GM12878 (cell line): ENCODE results near the gene FCER1G. TPM values are rescaled to one million over a fixed set of nuclear protein-coding genes. Genes with fewer than 3 reads are reported as not detected.
A peak's percentile ranks its signal among the peaks of the same experiment; 100 is the strongest.

Experiments used
- ATAC-seq: fragments of 200-7000 bp; cut with Tn5 transposase; 3 replicates; pipeline ENCODE4 v1.9.1; 2020; ENCODE audit warnings: mild to moderate bottlenecking, moderate library complexity
- BruUV-seq: library from RNA; stranded (reverse); fragments of 400-500 nt; replicated peaks from 2 replicates; lab custom pipeline; 2021; lab: Mats Ljungman, UMichigan
- CTCF ChIA-PET: fragments of 300-600 bp; sonication (Branson Sonifier 250); formaldehyde crosslinking; extraction: SDS; loops from one replicate; lab custom pipeline; 2021; ENCODE audit warnings: inconsistent platforms; lab: Yijun Ruan, JAX
- POLR2A ChIA-PET: fragments of 350-600 bp; formaldehyde crosslinking; extraction: SDS; loops from one replicate; lab custom pipeline; 2021; ENCODE audit warnings: inconsistent platforms; lab: Charles Lee
- RAD21 ChIA-PET: fragments of 300-600 bp; sonication (Branson Sonifier 250); formaldehyde crosslinking; loops from one replicate; lab custom pipeline; 2023; ENCODE audit warnings: antibody characterized with exemption; ENCODE audit not compliant: unreplicated experiment; lab: Charles Lee
- SMC1A ChIA-PET: fragments of 300-600 bp; sonication (Branson Sonifier 250); formaldehyde crosslinking; loops from one replicate; lab custom pipeline; 2023; ENCODE audit not compliant: unreplicated experiment, uncharacterized antibody; lab: Charles Lee
- DNase-seq: peaks from one replicate; pipeline ENCODE4 v3.0.0-alpha.2; 2011; ENCODE audit warnings: low read depth, low spot score
- FAIRE-seq: peaks from 3 replicates; lab custom pipeline; 2011; peaks lifted over from hg19 to GRCh38; lab: Jason Lieb, UNC
- H2AFZ ChIP-seq: 2 replicates; pipeline ENCODE4 v1.6.0; 2011; ENCODE audit warnings: low read depth, low read length, control low read depth; ENCODE audit not compliant: control insufficient read depth
- H3K27ac ChIP-seq: 2 replicates; pipeline ENCODE4 v1.5.1; 2011; ENCODE audit warnings: control low read depth; ENCODE audit not compliant: control insufficient read depth, insufficient read depth
- H3K27me3 ChIP-seq, 2 experiments: replicated peaks in 1 of 2; 2 replicates each; pipeline versions ENCODE4 v1.6.0 to v1.6.1; 2011; ENCODE audit warnings: low read length in 1 of 2; ENCODE audit not compliant: control insufficient read depth in 2 of 2, insufficient read depth in 2 of 2
- H3K36me3 ChIP-seq, 2 experiments: 2 replicates each; pipeline ENCODE4 v1.5.1; 2011; ENCODE audit warnings: low read length in 1 of 2; ENCODE audit not compliant: control insufficient read depth in 2 of 2, insufficient read depth in 2 of 2
- H3K4me1 ChIP-seq: 2 replicates; pipeline ENCODE4 v1.6.1; 2011; ENCODE audit warnings: mild to moderate bottlenecking, low read length, moderate library complexity, mixed read lengths; ENCODE audit not compliant: control insufficient read depth, insufficient read depth
- H3K4me2 ChIP-seq: 2 replicates; pipeline ENCODE4 v1.6.0; 2011; ENCODE audit warnings: control low read depth; ENCODE audit not compliant: control insufficient read depth, insufficient read depth
- H3K4me3 ChIP-seq: fragments of 200-600 bp; sonication (generic); 2 replicates; pipeline ENCODE4 v1.5.1; 2016
- H3K79me2 ChIP-seq: 2 replicates; pipeline ENCODE4 v1.6.0; 2011; ENCODE audit warnings: low read length; ENCODE audit not compliant: control insufficient read depth, insufficient read depth
- H3K9ac ChIP-seq: 2 replicates; pipeline ENCODE4 v1.8.0; 2011; ENCODE audit warnings: low read length, control low read depth, mixed read lengths; ENCODE audit not compliant: control insufficient read depth, insufficient read depth
- H3K9me3 ChIP-seq: replicated peaks from 3 replicates; pipeline ENCODE4 v1.5.1; 2011; ENCODE audit warnings: mild to moderate bottlenecking, low read length; ENCODE audit not compliant: control insufficient read depth, insufficient read depth
- H4K20me1 ChIP-seq: 2 replicates; pipeline ENCODE4 v1.6.0; 2011; ENCODE audit not compliant: control insufficient read depth, insufficient read depth
- CREB1 ChIP-seq: IDR thresholded peaks from 2 replicates; pipeline ENCODE4 v1.6.1; 2012; ENCODE audit warnings: low read depth, mild to moderate bottlenecking, inconsistent platforms
- CREM ChIP-seq: IDR thresholded peaks from 2 replicates; pipeline ENCODE4 v1.6.1; 2014; ENCODE audit warnings: antibody characterized with exemption, low read depth
- GABPA ChIP-seq: IDR thresholded peaks from 2 replicates; pipeline ENCODE4 v1.6.1; 2014; ENCODE audit warnings: antibody characterized with exemption, low read depth, mild to moderate bottlenecking, inconsistent platforms
- HDGF ChIP-seq: fragments of 450-650 bp; IDR thresholded peaks from 2 replicates; pipeline ENCODE4 v1.6.1; 2016; ENCODE audit warnings: antibody characterized with exemption
- KLF5 ChIP-seq: fragments of 450-650 bp; IDR thresholded peaks from 2 replicates; pipeline ENCODE4 v1.6.1; 2014; ENCODE audit warnings: mild to moderate bottlenecking; ENCODE audit not compliant: partially characterized antibody
- MLLT1 ChIP-seq: fragments of 450-650 bp; IDR thresholded peaks from 2 replicates; pipeline ENCODE4 v1.6.1; 2016; ENCODE audit warnings: mild to moderate bottlenecking
- NBN ChIP-seq: fragments of 450-650 bp; IDR thresholded peaks from 2 replicates; pipeline ENCODE4 v1.6.1; 2016
- NR2F1 ChIP-seq: fragments of 450-650 bp; conservative IDR thresholded peaks from 2 replicates; pipeline ENCODE4 v1.6.1; 2017; ENCODE audit warnings: mild to moderate bottlenecking
- POU2F2 ChIP-seq: IDR thresholded peaks from 3 replicates; pipeline ENCODE4 v1.6.1; 2011; ENCODE audit warnings: low read depth, mild to moderate bottlenecking, low read length, borderline replicate concordance
- RB1 ChIP-seq: fragments of 450-650 bp; formaldehyde crosslinking; IDR thresholded peaks from 2 replicates; pipeline ENCODE4 v1.6.1; 2017; ENCODE audit warnings: mild to moderate bottlenecking, borderline replicate concordance
- SREBF1 ChIP-seq: IDR thresholded peaks from 2 replicates; pipeline ENCODE4 v1.6.1; 2012; ENCODE audit warnings: mild to moderate bottlenecking, low read length
- STAT3 ChIP-seq: IDR thresholded peaks from 2 replicates; pipeline ENCODE4 v1.6.1; 2011; ENCODE audit warnings: low read depth, low read length, improper control_type of control experiment
- WGBS: methylation state at CpG from one replicate; pipeline ENCODE4 v1.1.6; 2016; ENCODE audit warnings: low lambda C conversion rate; ENCODE audit not compliant: insufficient replicate concordance, insufficient coverage; ENCODE audit errors: missing lambda C conversion rate; 5-methylcytosine and 5-hydroxymethylcytosine counted together
- in situ Hi-C: fragments of 300-500 bp; cut with MboI; formaldehyde crosslinking; loops from 9 replicates; pipeline ENCODE4 v1.14.3; 2018; ENCODE audit warnings: mixed read lengths
- intact Hi-C: fragments of 100-400 bp; cut with micrococcal nuclease; formaldehyde crosslinking; loops from one replicate; pipeline ENCODE4 v1.14.2; 2022; ENCODE audit not compliant: unreplicated experiment
- polyA plus RNA-seq, 11 experiments: library from polyadenylated mRNA; depleted of rRNA in 4 of 11; unstranded in 6 of 11; stranded (reverse) in 5 of 11; fragments of >200 nt; fragmentation: Nextera tagmentation in 4 of 11; fragmentation: Illumina TruSeq in 1 of 11; extraction: Ambion mirVana in 4 of 11; extraction: Trizol in 1 of 11; gene quantifications; 1 replicate in 1 of 11; 2 replicates in 10 of 11; pipeline versions ENCODE4 v1.2.1 to v1.2.3, GENCODE V29; 2011 to 2016; ENCODE audit warnings: inconsistent platforms in 2 of 11, missing spikeins in 2 of 11, low read depth in 1 of 11
- total RNA-seq, 4 experiments: library from RNA; depleted of rRNA in 3 of 4; stranded (reverse); fragments of >200 nt in 3 of 4; fragmentation: Illumina TruSeq in 1 of 4; extraction: Trizol in 1 of 4; gene quantifications; 2 replicates each; pipeline versions ENCODE4 v1.2.1 to v1.2.3, GENCODE V29; 2013 to 2021
- TF ChIP-seq, protein P1 (sequence below): IDR thresholded peaks from 2 replicates; pipeline ENCODE4 v1.6.1; 2011; ENCODE audit warnings: mild to moderate bottlenecking, low read depth, low read length, moderate library complexity; ENCODE audit not compliant: insufficient replicate concordance
- TF ChIP-seq, protein P2 (sequence below): IDR thresholded peaks from 2 replicates; pipeline ENCODE4 v1.6.1; 2011; ENCODE audit warnings: low read depth, low read length, improper control_type of control experiment, borderline replicate concordance
- TF ChIP-seq, protein P3 (sequence below): fragments of 450-650 bp; IDR thresholded peaks from 2 replicates; pipeline ENCODE4 v1.6.1; 2016; ENCODE audit warnings: mild to moderate bottlenecking

Gene FCER1G
- total and polyA plus RNA-seq, 10 of the 15 experiments (the other 5 are each of a cell fraction or from before 2014, with no cell fraction given), result 0.40 to 1.9 (median 0.89) TPM

DNA sequence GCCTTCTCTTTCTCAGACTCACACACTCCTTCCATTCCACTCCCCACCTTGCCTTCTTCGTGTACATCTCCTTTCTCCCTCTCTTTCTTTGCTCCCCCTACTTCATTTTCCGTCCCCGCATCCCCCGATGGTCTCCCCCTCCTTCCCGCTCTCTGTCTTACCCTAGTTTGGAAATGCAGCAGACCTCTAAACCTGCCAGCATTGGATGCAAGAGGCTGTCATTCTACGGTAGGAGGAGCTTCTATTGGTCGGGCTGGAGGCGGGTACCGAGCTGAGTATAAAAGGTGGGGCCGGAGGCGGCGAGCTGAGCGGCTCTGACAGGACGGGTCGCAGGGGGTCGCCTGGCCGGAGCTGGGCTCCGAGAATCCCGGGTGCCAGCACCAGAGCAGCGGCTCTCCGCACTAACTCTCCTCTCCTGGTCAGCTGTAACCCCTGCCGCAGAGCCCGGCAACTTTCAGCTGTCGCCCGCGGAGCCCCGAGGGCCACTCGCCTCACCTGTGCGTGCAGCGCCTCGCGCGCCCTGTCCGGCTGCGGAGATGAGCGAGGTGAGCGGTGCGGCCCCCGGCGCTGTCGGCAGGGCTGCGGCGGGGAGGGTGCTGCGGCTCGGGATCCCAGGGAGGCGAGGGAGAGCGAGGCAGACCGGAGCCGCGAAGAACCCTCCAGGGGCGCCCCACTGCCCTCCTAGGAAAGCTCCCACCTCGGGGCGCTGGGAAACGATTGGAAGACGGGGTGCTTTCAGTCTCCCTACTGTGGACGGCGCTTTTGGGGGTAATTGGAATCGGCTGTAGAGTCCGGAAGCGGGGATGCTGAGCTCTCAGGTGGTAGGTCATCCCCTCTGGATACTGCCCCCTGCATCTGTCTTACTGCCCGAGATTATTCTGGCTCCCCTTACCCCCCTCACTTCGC is 43.6 kb downstream of the FCER1G start, which contains the start of gene PCP4L1:
Gene PCP4L1 (plus strand): TSS at position 307 of the 906 bp plus-strand sequence. CDS start 230 bp downstream, at position 537.
- POLR2A ChIA-PET, result interaction anchor here (1.1 to 1.6 kb wide), 2 partner anchors 53 to 93 kb away, joined by 3 to 4 read pairs; partner anchors contain the start of gene PPOX
- WGBS, result 41% methylated on average over 62 of the region's 62 CpGs
- RAD21 ChIA-PET, result interaction anchor here (1.8 kb wide), 1 partner anchor 33 kb away, joined by 6 read pairs; the partner anchor contains the start of gene TOMM40L
- peak; percentile 39; the same call in 1 of the 2 replicates for TF ChIP-seq NBN
- TF ChIP-seq, protein P1, sequence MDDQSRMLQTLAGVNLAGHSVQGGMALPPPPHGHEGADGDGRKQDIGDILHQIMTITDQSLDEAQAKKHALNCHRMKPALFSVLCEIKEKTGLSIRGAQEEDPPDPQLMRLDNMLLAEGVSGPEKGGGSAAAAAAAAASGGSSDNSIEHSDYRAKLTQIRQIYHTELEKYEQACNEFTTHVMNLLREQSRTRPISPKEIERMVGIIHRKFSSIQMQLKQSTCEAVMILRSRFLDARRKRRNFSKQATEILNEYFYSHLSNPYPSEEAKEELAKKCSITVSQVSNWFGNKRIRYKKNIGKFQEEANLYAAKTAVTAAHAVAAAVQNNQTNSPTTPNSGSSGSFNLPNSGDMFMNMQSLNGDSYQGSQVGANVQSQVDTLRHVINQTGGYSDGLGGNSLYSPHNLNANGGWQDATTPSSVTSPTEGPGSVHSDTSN, result peak; percentile 93
- no peak for TF ChIP-seq CREB1
- no peak for TF ChIP-seq STAT3
- no peak for TF ChIP-seq NR2F1
- TF ChIP-seq, protein P2, sequence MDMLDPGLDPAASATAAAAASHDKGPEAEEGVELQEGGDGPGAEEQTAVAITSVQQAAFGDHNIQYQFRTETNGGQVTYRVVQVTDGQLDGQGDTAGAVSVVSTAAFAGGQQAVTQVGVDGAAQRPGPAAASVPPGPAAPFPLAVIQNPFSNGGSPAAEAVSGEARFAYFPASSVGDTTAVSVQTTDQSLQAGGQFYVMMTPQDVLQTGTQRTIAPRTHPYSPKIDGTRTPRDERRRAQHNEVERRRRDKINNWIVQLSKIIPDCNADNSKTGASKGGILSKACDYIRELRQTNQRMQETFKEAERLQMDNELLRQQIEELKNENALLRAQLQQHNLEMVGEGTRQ, result no peak
- no peak for TF ChIP-seq GABPA
- 0 out of 2 replicates have a peak, but pooled peaks have one; percentile 27 for TF ChIP-seq MLLT1
- TF ChIP-seq CREM, result no peak
- no peak for TF ChIP-seq RB1
- TF ChIP-seq POU2F2, result no peak
- TF ChIP-seq, protein P3, sequence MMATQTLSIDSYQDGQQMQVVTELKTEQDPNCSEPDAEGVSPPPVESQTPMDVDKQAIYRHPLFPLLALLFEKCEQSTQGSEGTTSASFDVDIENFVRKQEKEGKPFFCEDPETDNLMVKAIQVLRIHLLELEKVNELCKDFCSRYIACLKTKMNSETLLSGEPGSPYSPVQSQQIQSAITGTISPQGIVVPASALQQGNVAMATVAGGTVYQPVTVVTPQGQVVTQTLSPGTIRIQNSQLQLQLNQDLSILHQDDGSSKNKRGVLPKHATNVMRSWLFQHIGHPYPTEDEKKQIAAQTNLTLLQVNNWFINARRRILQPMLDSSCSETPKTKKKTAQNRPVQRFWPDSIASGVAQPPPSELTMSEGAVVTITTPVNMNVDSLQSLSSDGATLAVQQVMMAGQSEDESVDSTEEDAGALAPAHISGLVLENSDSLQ, result peak; percentile 97
- TF ChIP-seq SREBF1, result no peak
- TF ChIP-seq HDGF, result no peak
- TF ChIP-seq KLF5, result no peak

More for the DNA sequence above, 43.6 kb downstream of the FCER1G start, which contains the start of gene PCP4L1:
- Histone ChIP-seq H3K79me2 (no peaks in the 10 kb centered on the region), H3K4me3 (peak within 1 kb of the TSS; percentile 47), H3K4me2 (peak within 1 kb of the TSS; percentile 70), H4K20me1 (no peaks in the 10 kb centered on the region), H3K9me3 (peaks cover 7% of the 10 kb centered on the region; the same call in 1 of the 3 replicates), H3K9ac (no peak within 1 kb of the TSS), H3K27ac (no peak within 1 kb of the TSS), H3K27me3 (peaks cover 0 to 5% of the 10 kb centered on the region in 2 experiments; a peak in 1 of 4 replicates), H3K36me3 (no peaks in the 10 kb centered on the region), H2AFZ (peak within 1 kb of the TSS; percentile 72), H3K4me1 (peaks cover 13% of the 10 kb centered on the region)
- DNase-seq (no peak), ATAC-seq (peak; percentile 76), FAIRE-seq (no peak)
- in situ Hi-C loops (no loop called here), intact Hi-C loops (no loop called here)
- ChIA-PET SMC1A (interaction anchor here (0.6 to 0.9 kb wide), 3 partner anchors 12 to 483 kb away, joined by 3 to 4 read pairs (median 4); no protein-coding TSS in a partner anchor), CTCF (interaction anchor here (0.7 to 4.0 kb wide), 4 partner anchors 27 to 474 kb away, joined by 3 to 16 read pairs (median 4); partner anchors contain the start of gene TOMM40L)
- no TSS peak for BruUV-seq
